Left lung (tissue), 10 donors: ENCODE measurements around the gene GDPD4. TPM values are rescaled to one million over a fixed set of nuclear protein-coding genes. Genes with fewer than 3 reads are reported as not detected.

ENCODE experiments used
- ATAC-seq: fragments of 200-7000 bp; cut with Tn5 transposase; one replicate; pipeline ENCODE4 v1.9.1; 2020; ENCODE audit warnings: moderate library complexity
- DNase-seq, 4 donors: peaks; one replicate each; pipeline ENCODE4 v3.0.0-alpha.2; 2013 to 2020
- H3K27ac ChIP-seq, 2 donors: fragments of 200-600 bp; sonication (generic) in 1 of 2; one replicate each; pipeline versions ENCODE4 v1.5.0 to v1.8.0; 2020 to 2021
- H3K27me3 ChIP-seq, 2 donors: fragments of 200-600 bp; sonication (generic) in 1 of 2; one replicate each; pipeline versions ENCODE4 v1.5.0 to v1.8.0; 2020 to 2021
- H3K36me3 ChIP-seq, 2 donors: fragments of 200-600 bp; sonication (generic) in 1 of 2; one replicate each; pipeline versions ENCODE4 v1.5.0 to v1.8.0; 2020 to 2021
- H3K4me1 ChIP-seq, 2 donors: fragments of 200-600 bp; one replicate each; pipeline ENCODE4 v1.8.0; 2021
- H3K4me3 ChIP-seq, 2 donors: fragments of 200-600 bp; sonication (generic) in 1 of 2; one replicate each; pipeline versions ENCODE4 v1.5.0 to v1.8.0; 2020 to 2021; ENCODE audit warnings: mild to moderate bottlenecking in 1 of 2
- H3K9me3 ChIP-seq, 2 donors: fragments of 200-600 bp; sonication (generic) in 1 of 2; one replicate each; pipeline versions ENCODE4 v1.5.0 to v1.8.0; 2020 to 2021
- CTCF ChIP-seq, 2 donors: fragments of 200-600 bp; sonication (generic) in 1 of 2; IDR thresholded peaks; one replicate each; pipeline versions ENCODE4 v1.5.0 to v1.8.0; 2021; ENCODE audit warnings: antibody characterized with exemption in 2 of 2
- intact Hi-C, 2 donors: fragments of 100-400 bp; cut with DNase I; formaldehyde crosslinking; loops; one replicate each; pipeline versions ENCODE4 v1.11.2 to v1.14.2; 2022
- polyA plus RNA-seq, 6 donors: library from polyadenylated mRNA; unstranded; fragments of 120-200 nt; gene quantifications; one replicate each; pipeline ENCODE4 v1.2.1, GENCODE V29; 2013; ENCODE audit not compliant: insufficient read length in 6 of 6
- total RNA-seq, 2 donors: library from RNA; stranded (reverse); fragmentation: NEBNext Ultra II Directional; extraction: Animal tissue kit (Norgen Biotek cat#: 25700); gene quantifications; one replicate each; pipeline ENCODE4 v1.2.1, GENCODE V29; 2021
- donor health status: DM: no; HTN: yes; CAD: no.
- donor health status: DM: no; HTN: no; CAD: no.

Gene GDPD4
- total and polyA plus RNA-seq, 8 donors: 0.34 to 0.78 (median 0.55) TPM; not detected in 2

- H3K9me3 ChIP-seq: no peaks in the 10 kb centered on the region
- no peak for TF ChIP-seq CTCF (IDR thresholded peaks at IDR 0.05)
- H3K36me3 ChIP-seq: no peaks in the 10 kb centered on the region
- no peak overlapping the region for H3K4me3 ChIP-seq
- H3K27me3 ChIP-seq: no peaks in the 10 kb centered on the region
- no peak overlapping the region for H3K27ac ChIP-seq
- DNase-seq (no peak), ATAC-seq (no peak)
- intact Hi-C loops: no loop called here
- H3K4me1 ChIP-seq: no peaks in the 10 kb centered on the region
These were observed 13.7 kb downstream of the GDPD4 start for GRCh38 chr11:77287615-77288273.

- no peaks in the 10 kb centered on the region for H3K9me3 ChIP-seq
- H3K4me3 ChIP-seq: no peak overlapping the region
- no peak for DNase-seq
- intact Hi-C loops: no loop called here
- H3K27ac ChIP-seq: no peak overlapping the region
- H3K27me3 ChIP-seq: no peaks in the 10 kb centered on the region
- no peak for TF ChIP-seq CTCF (IDR thresholded peaks at IDR 0.05)
- ATAC-seq: no peak
- no peaks in the 10 kb centered on the region for H3K36me3 ChIP-seq
- no peaks in the 10 kb centered on the region for H3K4me1 ChIP-seq
These were observed 14.3 kb downstream of the GDPD4 start for GRCh38 chr11:77287136-77287535.

GRCh38 chr11:77284476-77285468, 16.7 kb downstream of the GDPD4 start:
- Histone ChIP-seq H3K4me3 (no peak overlapping the region), H3K27me3 (peaks cover 0 to 4% of the 10 kb centered on the region in 2 donors), H3K9me3 (peaks cover 0 to 7% of the 10 kb centered on the region in 2 donors), H3K4me1 (no peaks in the 10 kb centered on the region), H3K36me3 (no peaks in the 10 kb centered on the region), H3K27ac (no peak overlapping the region)
- no peak for TF ChIP-seq CTCF (IDR thresholded peaks at IDR 0.05)
- no peak for ATAC-seq
- no peak for DNase-seq
- intact Hi-C loops: no loop called here

- H3K4me3 ChIP-seq: no peak overlapping the region
- H3K36me3 ChIP-seq: no peaks in the 10 kb centered on the region
- ATAC-seq: no peak
- peaks cover 0 to 7% of the 10 kb centered on the region in 2 donors for H3K9me3 ChIP-seq
- intact Hi-C loops: no loop called here
- DNase-seq: no peak
- peaks cover 0 to 4% of the 10 kb centered on the region in 2 donors for H3K27me3 ChIP-seq
- no peak for TF ChIP-seq CTCF (IDR thresholded peaks at IDR 0.05)
- no peak overlapping the region for H3K27ac ChIP-seq
- H3K4me1 ChIP-seq: no peaks in the 10 kb centered on the region
These were observed 18.4 kb downstream of the GDPD4 start for GRCh38 chr11:77283101-77283500.
